ENCODE measurements around the gene TKFC.

The TKFC gene

GRCh38 chr11:61325649-61326414 lies 7.2 kb upstream of the TKFC start:
- FAIRE-seq, result no peak

- FAIRE-seq, result no peak
Measured at GRCh38 chr11:61327669-61328071, 5.4 kb upstream of the TKFC start.

- no peak for FAIRE-seq
Measured at GRCh38 chr11:61328351-61328750, 4.7 kb upstream of the TKFC start.

- FAIRE-seq, result no peak
Measured at GRCh38 chr11:61329871-61330270, 3.2 kb upstream of the TKFC start.

- FAIRE-seq, result no peak
Measured at GRCh38 chr11:61331651-61332050, 1.4 kb upstream of the TKFC start.

- FAIRE-seq, result no peak
Measured at GRCh38 chr11:61332281-61332796, 689 bp upstream of the TKFC start.

- FAIRE-seq, result no peak
Measured at GRCh38 chr11:61333550-61334433, 764 bp downstream of the TKFC start.

GRCh38 chr11:61334434-61335354 lies 1.7 kb downstream of the TKFC start:
- no peak for FAIRE-seq

- FAIRE-seq, result no peak
Measured at GRCh38 chr11:61335355-61335710, 2.3 kb downstream of the TKFC start.

GRCh38 chr11:61336171-61336935 lies 3.3 kb downstream of the TKFC start:
- no peak for FAIRE-seq

GRCh38 chr11:61337706-61338470 lies 4.9 kb downstream of the TKFC start:
- no peak for FAIRE-seq

- no peak for FAIRE-seq
Measured at GRCh38 chr11:61338783-61339489, 5.9 kb downstream of the TKFC start.

GRCh38 chr11:61339490-61339878 lies 6.5 kb downstream of the TKFC start:
- FAIRE-seq, result no peak

GRCh38 chr11:61340979-61341378 lies 8.0 kb downstream of the TKFC start:
- no peak for FAIRE-seq

GRCh38 chr11:61341706-61342105 lies 8.7 kb downstream of the TKFC start:
- FAIRE-seq, result no peak

- FAIRE-seq, result no peak
Measured at GRCh38 chr11:61342207-61342803, 9.3 kb downstream of the TKFC start.

GRCh38 chr11:61343792-61344745 lies 11.0 kb downstream of the TKFC start:
- FAIRE-seq, result no peak

GRCh38 chr11:61345170-61345610 lies 12.2 kb downstream of the TKFC start:
- no peak for FAIRE-seq
